ENCODE results near the gene CNTNAP1.

CNTNAP1 gene

DNA sequence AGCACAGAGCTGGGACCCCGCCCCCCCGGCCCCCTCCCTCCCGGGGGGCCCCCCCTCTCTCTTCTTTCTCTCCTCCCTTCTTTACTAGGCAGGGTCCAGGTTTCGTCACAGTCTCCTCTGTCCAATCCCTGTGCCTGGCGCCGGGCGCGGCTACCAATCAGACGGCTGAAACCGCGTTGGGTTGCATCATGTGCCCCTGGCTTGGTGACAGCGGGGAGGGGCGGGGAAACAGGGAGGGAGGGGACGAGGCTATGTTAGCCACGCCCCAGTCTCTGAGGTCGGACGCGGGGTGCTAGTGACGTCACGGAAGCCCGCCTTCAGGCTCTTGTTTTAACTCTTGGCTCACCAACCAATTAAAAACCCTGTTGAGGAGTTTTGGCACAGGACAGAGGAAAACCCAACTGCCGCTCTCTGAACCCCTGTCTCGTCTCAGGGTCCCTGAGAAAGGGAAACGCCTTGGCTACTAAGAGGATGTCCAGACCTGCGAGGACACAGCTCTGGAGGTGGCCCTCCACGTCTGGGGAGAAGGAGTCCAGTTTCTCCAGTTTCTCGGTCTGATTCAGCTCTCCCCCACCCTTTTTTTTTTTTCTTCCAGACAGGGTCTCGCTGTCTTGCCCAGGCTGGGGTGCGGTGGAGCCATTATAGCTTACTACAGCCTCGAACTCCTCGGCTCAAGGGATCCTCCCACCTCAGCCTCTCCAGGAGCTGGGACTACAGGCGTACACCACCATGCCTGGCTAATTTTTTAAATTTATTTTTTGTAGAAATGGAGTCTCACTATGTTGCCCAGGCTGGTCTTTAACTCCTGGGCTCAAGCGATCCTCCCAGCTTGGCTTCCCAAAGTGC, 5.1 kb upstream of the CNTNAP1 start:
- TF ChIP-seq, protein P1, sequence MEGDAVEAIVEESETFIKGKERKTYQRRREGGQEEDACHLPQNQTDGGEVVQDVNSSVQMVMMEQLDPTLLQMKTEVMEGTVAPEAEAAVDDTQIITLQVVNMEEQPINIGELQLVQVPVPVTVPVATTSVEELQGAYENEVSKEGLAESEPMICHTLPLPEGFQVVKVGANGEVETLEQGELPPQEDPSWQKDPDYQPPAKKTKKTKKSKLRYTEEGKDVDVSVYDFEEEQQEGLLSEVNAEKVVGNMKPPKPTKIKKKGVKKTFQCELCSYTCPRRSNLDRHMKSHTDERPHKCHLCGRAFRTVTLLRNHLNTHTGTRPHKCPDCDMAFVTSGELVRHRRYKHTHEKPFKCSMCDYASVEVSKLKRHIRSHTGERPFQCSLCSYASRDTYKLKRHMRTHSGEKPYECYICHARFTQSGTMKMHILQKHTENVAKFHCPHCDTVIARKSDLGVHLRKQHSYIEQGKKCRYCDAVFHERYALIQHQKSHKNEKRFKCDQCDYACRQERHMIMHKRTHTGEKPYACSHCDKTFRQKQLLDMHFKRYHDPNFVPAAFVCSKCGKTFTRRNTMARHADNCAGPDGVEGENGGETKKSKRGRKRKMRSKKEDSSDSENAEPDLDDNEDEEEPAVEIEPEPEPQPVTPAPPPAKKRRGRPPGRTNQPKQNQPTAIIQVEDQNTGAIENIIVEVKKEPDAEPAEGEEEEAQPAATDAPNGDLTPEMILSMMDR (IDR thresholded peaks at IDR 0.05; ENCODE audit: insufficient read depth, low read length, poor library complexity, severe bottlenecking), result no peak
- Histone ChIP-seq H3K27me3 (replicated peaks; ENCODE audit: control insufficient read depth, insufficient read depth, low read length) (no peaks in the 10 kb centered on the region), H3K36me3 (ENCODE audit: control insufficient read depth, insufficient read depth, low read length) (peaks cover 7% of the 10 kb centered on the region), H3K4me3 (replicated peaks; ENCODE audit: low read depth, low read length) (peak overlapping the region; percentile 90)
- peak; percentile 98 for DNase-seq (ENCODE audit: extremely low read depth, insufficient read length)

- Histone ChIP-seq H3K36me3 (ENCODE audit: control insufficient read depth, insufficient read depth, low read length) (peaks cover 4% of the 10 kb centered on the region), H3K27me3 (replicated peaks; ENCODE audit: control insufficient read depth, insufficient read depth, low read length) (no peaks in the 10 kb centered on the region), H3K4me3 (replicated peaks; ENCODE audit: low read depth, low read length) (peak overlapping the region; percentile 71)
- peak; percentile 88 for DNase-seq (ENCODE audit: extremely low read depth, insufficient read length)
- TF ChIP-seq, protein P1 (IDR thresholded peaks at IDR 0.05; ENCODE audit: insufficient read depth, low read length, poor library complexity, severe bottlenecking), result no peak
These were observed 4.2 kb upstream of the CNTNAP1 start for GRCh38 chr17:42677921-42678781.

DNA sequence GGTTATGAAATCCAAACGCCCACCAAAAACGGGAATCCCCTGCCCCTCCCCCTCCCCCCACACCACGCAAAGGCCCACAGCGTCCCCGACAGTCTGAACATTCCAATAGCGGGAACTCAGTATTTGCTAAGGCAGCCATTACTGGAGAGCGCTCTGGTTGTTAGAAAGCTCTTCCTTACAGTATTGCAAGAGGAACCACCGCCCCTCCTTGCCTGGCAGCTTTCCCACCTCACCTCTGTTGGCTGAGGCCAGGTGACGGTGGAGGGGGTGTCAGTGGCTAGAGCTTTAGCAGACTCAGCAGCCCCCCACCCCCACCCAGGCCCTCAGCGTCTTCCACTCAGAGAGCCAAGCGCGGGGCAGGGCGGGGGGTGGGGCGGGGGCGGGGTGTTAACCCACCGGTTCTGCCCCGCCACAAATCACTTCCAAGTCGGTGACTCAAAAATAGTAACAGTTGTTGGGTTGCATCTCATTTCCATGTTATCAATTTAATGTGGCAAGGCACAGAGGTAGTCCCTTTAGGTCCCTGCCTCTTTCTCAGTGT, 3.3 kb upstream of the CNTNAP1 start:
- H3K36me3 ChIP-seq (ENCODE audit: control insufficient read depth, insufficient read depth, low read length), result peaks cover 2% of the 10 kb centered on the region
- H3K4me3 ChIP-seq (replicated peaks; ENCODE audit: low read depth, low read length), result peak overlapping the region; percentile 71
- TF ChIP-seq, protein P1 (IDR thresholded peaks at IDR 0.05; ENCODE audit: insufficient read depth, low read length, poor library complexity, severe bottlenecking), result no peak
- DNase-seq (ENCODE audit: extremely low read depth, insufficient read length), result peak; percentile 74
- H3K27me3 ChIP-seq (replicated peaks; ENCODE audit: control insufficient read depth, insufficient read depth, low read length), result no peaks in the 10 kb centered on the region

GRCh38 chr17:42679492-42680330, 2.6 kb upstream of the CNTNAP1 start:
- DNase-seq (ENCODE audit: extremely low read depth, insufficient read length), result peak; percentile 94
- Histone ChIP-seq H3K36me3 (ENCODE audit: control insufficient read depth, insufficient read depth, low read length) (peaks cover 2% of the 10 kb centered on the region), H3K27me3 (replicated peaks; ENCODE audit: control insufficient read depth, insufficient read depth, low read length) (no peaks in the 10 kb centered on the region), H3K4me3 (replicated peaks; ENCODE audit: low read depth, low read length) (peak overlapping the region; percentile 60)
- TF ChIP-seq, protein P1 (IDR thresholded peaks at IDR 0.05; ENCODE audit: insufficient read depth, low read length, poor library complexity, severe bottlenecking), result peak; percentile 54

DNA sequence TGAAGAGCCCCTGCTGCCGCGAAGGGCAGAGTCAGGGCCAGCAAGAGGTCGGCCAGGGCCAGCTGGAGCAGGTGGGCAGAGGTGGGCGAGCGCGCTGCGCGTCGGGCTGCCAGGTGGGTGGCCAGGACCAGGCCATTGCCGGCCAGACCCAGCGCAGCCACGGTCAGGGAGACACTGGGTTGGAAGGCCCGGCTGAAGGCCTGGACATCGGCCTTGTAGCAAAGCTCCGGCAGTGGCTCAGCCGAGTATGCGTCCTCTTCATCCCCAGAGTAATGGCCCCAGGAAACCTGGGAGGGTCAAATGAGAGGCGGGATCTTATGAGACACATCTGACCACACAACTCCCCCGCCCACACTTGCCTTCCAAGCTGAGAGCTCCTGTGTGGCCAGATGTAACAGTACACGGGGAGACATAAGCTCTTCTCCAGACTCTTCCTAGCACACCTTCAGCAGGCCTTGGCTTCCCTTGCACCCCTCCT, 2.0 kb upstream of the CNTNAP1 start:
- Histone ChIP-seq H3K4me3 (replicated peaks; ENCODE audit: low read depth, low read length) (peak overlapping the region; percentile 60), H3K36me3 (ENCODE audit: control insufficient read depth, insufficient read depth, low read length) (peaks cover 2% of the 10 kb centered on the region), H3K27me3 (replicated peaks; ENCODE audit: control insufficient read depth, insufficient read depth, low read length) (no peaks in the 10 kb centered on the region)
- TF ChIP-seq, protein P1 (IDR thresholded peaks at IDR 0.05; ENCODE audit: insufficient read depth, low read length, poor library complexity, severe bottlenecking), result no peak
- DNase-seq (ENCODE audit: extremely low read depth, insufficient read length), result peak; percentile 55
